NCI-H2227 (cell line): ENCODE data around the gene KRT28.
"Not testable (repeated sequence)": the region's sequence is repeated elsewhere in the genome, so short reads cannot be mapped to it uniquely, and the experiment has no call there.

Experiments used
- DNase-seq: peaks from one replicate; lab custom pipeline; 2025; ENCODE audit not compliant: unreplicated experiment; lab: John Stamatoyannopoulos, UW

KRT28 gene

GRCh38 chr17:40782450-40782849, 17.3 kb downstream of the KRT28 start, which contains the start of gene KRT27:
Gene KRT27 (minus strand): TSS chr17:40782550. CDS start chr17:40782493, 57 bp downstream.
- DNase-seq = no peak

- peak; percentile 58 for DNase-seq
These were observed 20.4 kb downstream of the KRT28 start for GRCh38 chr17:40779181-40779909.

- no peak for DNase-seq
These were observed 21.3 kb downstream of the KRT28 start for GRCh38 chr17:40778461-40778860.

- no peak for DNase-seq
These were observed 21.8 kb downstream of the KRT28 start for GRCh38 chr17:40777971-40778370.

GRCh38 chr17:40777459-40777858, 22.3 kb downstream of the KRT28 start:
- DNase-seq = no peak

GRCh38 chr17:40775945-40776344, 23.8 kb downstream of the KRT28 start:
- DNase-seq = no peak

GRCh38 chr17:40772101-40772500, 27.7 kb downstream of the KRT28 start, which contains the start of gene KRT26:
Gene KRT26 (minus strand): TSS chr17:40772201. CDS start chr17:40772113, 88 bp downstream.
- no peak for DNase-seq

GRCh38 chr17:40765657-40766056, 34.1 kb downstream of the KRT28 start:
- DNase-seq = no peak

GRCh38 chr17:40763752-40764151, 36.0 kb downstream of the KRT28 start:
- no peak for DNase-seq

GRCh38 chr17:40760105-40761016, 39.4 kb downstream of the KRT28 start:
- DNase-seq = no peak

- DNase-seq = no peak
These were observed 44.5 kb downstream of the KRT28 start, which contains the start of gene KRT25 for GRCh38 chr17:40755231-40755630. Gene KRT25 (minus strand): TSS chr17:40755331. CDS start chr17:40755271, 60 bp downstream.

- no peak for DNase-seq
These were observed 46.0 kb downstream of the KRT28 start for GRCh38 chr17:40753804-40754203.

GRCh38 chr17:40751065-40751464, 48.7 kb downstream of the KRT28 start:
- no peak for DNase-seq

- DNase-seq = no peak
These were observed 49.4 kb downstream of the KRT28 start for GRCh38 chr17:40750391-40750790.

GRCh38 chr17:40748666-40749065, 51.1 kb downstream of the KRT28 start:
- not testable (repeated sequence) for DNase-seq
